ENCODE measurements around the gene VTCN1. TPM values are rescaled to one million over a fixed set of nuclear protein-coding genes. Genes with fewer than 3 reads are reported as not detected.

The VTCN1 gene
- total and polyA plus RNA-seq, 2 of the 13 experiments (the other 11 are each of a cell fraction or from before 2014, with no cell fraction given) = not detected

GRCh38 chr1:117121589-117122329 lies 89.0 kb downstream of the VTCN1 start, which contains the start of gene TRIM45 (continued):
- TF ChIP-seq IKZF5 (CRISPR knock-in tag; IDR thresholded peaks at IDR 0.05) (no peak), ZGPAT (CRISPR knock-in tag; IDR thresholded peaks at IDR 0.05) (no peak; the same call in 1 of the 2 replicates), SYNCRIP (IDR thresholded peaks at IDR 0.05; ENCODE audit: insufficient read depth, low read depth, low read length) (no peak), CTCF (CRISPR knock-in tag; IDR thresholded peaks at IDR 0.05) (peak; percentile 88), CAMTA2 (CRISPR knock-in tag; IDR thresholded peaks at IDR 0.05; ENCODE audit: borderline replicate concordance) (no peak), MTF2 (CRISPR knock-in tag; IDR thresholded peaks at IDR 0.05; ENCODE audit: borderline replicate concordance) (no peak), IRF2 (CRISPR knock-in tag; IDR thresholded peaks at IDR 0.05) (no peak), PBX3 (CRISPR knock-in tag; IDR thresholded peaks at IDR 0.05; ENCODE audit: borderline replicate concordance) (peak; percentile 26; the same call in 1 of the 2 replicates), HNF4G (IDR thresholded peaks at IDR 0.05; ENCODE audit: borderline replicate concordance, low read depth, low read length) (no peak), HNF4G (CRISPR knock-in tag; IDR thresholded peaks at IDR 0.05; ENCODE audit: borderline replicate concordance, low read depth) (no peak), NFRKB (IDR thresholded peaks at IDR 0.05) (no peak), HNRNPLL (IDR thresholded peaks at IDR 0.05; ENCODE audit: low read depth, low read length, poor library complexity, severe bottlenecking) (peak; percentile 62), ZNF704 (CRISPR knock-in tag; IDR thresholded peaks at IDR 0.05; ENCODE audit: borderline replicate concordance) (no peak), CSRNP2 (CRISPR knock-in tag; conservative IDR thresholded peaks at IDR 0.05; ENCODE audit: low read depth) (no peak), ZNF569 (CRISPR knock-in tag; IDR thresholded peaks at IDR 0.05; ENCODE audit: borderline replicate concordance) (no peak), SKI (IDR thresholded peaks at IDR 0.05; ENCODE audit: partially characterized antibody) (no peak), IRF9 (CRISPR knock-in tag; IDR thresholded peaks at IDR 0.05; ENCODE audit: borderline replicate concordance) (no peak), ZNF761 (CRISPR knock-in tag; conservative IDR thresholded peaks at IDR 0.05) (no peak), ZNF747 (CRISPR knock-in tag; IDR thresholded peaks at IDR 0.05; ENCODE audit: borderline replicate concordance) (no peak)

Measured in HepG2 (cell line).